ENCODE data around the gene TRIM62.
"Not testable (repeated sequence)": the region's sequence is repeated elsewhere in the genome, so short reads cannot be mapped to it uniquely, and the experiment has no call there.

TRIM62 gene

GRCh38 chr1:33158366-33158765 lies 23.5 kb downstream of the TRIM62 start:
- DNase-seq (ENCODE audit: low read depth), result no peak

- no peak for DNase-seq (ENCODE audit: low read depth)
Measured at GRCh38 chr1:33157131-33157530, 24.7 kb downstream of the TRIM62 start.

- no peak for DNase-seq (ENCODE audit: low read depth)
Measured at GRCh38 chr1:33155877-33156538, 25.8 kb downstream of the TRIM62 start.

GRCh38 chr1:33153650-33154049 lies 28.2 kb downstream of the TRIM62 start:
- no peak for DNase-seq (ENCODE audit: low read depth)

- no peak for DNase-seq (ENCODE audit: low read depth)
Measured at GRCh38 chr1:33152685-33153432, 29.0 kb downstream of the TRIM62 start.

GRCh38 chr1:33151116-33151515 lies 30.7 kb downstream of the TRIM62 start:
- DNase-seq (ENCODE audit: low read depth), result no peak

- DNase-seq (ENCODE audit: low read depth), result no peak
Measured at GRCh38 chr1:33150522-33150921, 31.3 kb downstream of the TRIM62 start.

GRCh38 chr1:33149453-33150190 lies 32.2 kb downstream of the TRIM62 start:
- DNase-seq (ENCODE audit: low read depth), result no peak

GRCh38 chr1:33148615-33149014 lies 33.2 kb downstream of the TRIM62 start:
- DNase-seq (ENCODE audit: low read depth), result no peak

GRCh38 chr1:33147997-33148314 lies 33.9 kb downstream of the TRIM62 start:
- DNase-seq (ENCODE audit: low read depth), result no peak

- no peak for DNase-seq (ENCODE audit: low read depth)
Measured at GRCh38 chr1:33147275-33147996, 34.4 kb downstream of the TRIM62 start.

GRCh38 chr1:33146003-33146402 lies 35.8 kb downstream of the TRIM62 start:
- DNase-seq (ENCODE audit: low read depth), result no peak

- no peak for DNase-seq (ENCODE audit: low read depth)
Measured at GRCh38 chr1:33143698-33144097, 38.1 kb downstream of the TRIM62 start.

- no peak for DNase-seq (ENCODE audit: low read depth)
Measured at GRCh38 chr1:33143176-33143575, 38.7 kb downstream of the TRIM62 start.

GRCh38 chr1:33142483-33143064 lies 39.3 kb downstream of the TRIM62 start:
- DNase-seq (ENCODE audit: low read depth), result no peak

GRCh38 chr1:33141781-33142180 lies 40.1 kb downstream of the TRIM62 start:
- DNase-seq (ENCODE audit: low read depth), result no peak

GRCh38 chr1:33141216-33141615 lies 40.6 kb downstream of the TRIM62 start:
- no peak for DNase-seq (ENCODE audit: low read depth)

- no peak for DNase-seq (ENCODE audit: low read depth)
Measured at GRCh38 chr1:33140153-33141149, 41.4 kb downstream of the TRIM62 start.

GRCh38 chr1:33137800-33138199 lies 44.0 kb downstream of the TRIM62 start:
- DNase-seq (ENCODE audit: low read depth), result no peak

GRCh38 chr1:33136041-33136440 lies 45.8 kb downstream of the TRIM62 start:
- DNase-seq (ENCODE audit: low read depth), result not testable (repeated sequence)
